ENCODE results near the gene ERP44.
A peak's percentile ranks its signal among the peaks of the same experiment; 100 is the strongest.
"Not testable (repeated sequence)": the region's sequence is repeated elsewhere in the genome, so short reads cannot be mapped to it uniquely, and the experiment has no call there.

ERP44 gene
- long read RNA-seq, full-length matches to known transcripts, result 598 of 628 reads
- long read RNA-seq, partial matches to known transcripts, result 7 of 628 reads
- long read RNA-seq, other reads (novel, unspliced or antisense), result 23 of 628 reads

GRCh38 chr9:100098887-100099721 is at the start of gene ERP44, which contains the start of gene INVS:
Gene ERP44 (minus strand): TSS chr9:100099000. CDS start chr9:100098840, 160 bp downstream.
Gene INVS (plus strand): TSS chr9:100099243. CDS start chr9:100104522, 5,279 bp downstream.
- no peaks in the 10 kb centered on the region for H3K27me3 ChIP-seq (ENCODE audit: insufficient read depth, poor library complexity, severe bottlenecking)
- DNase-seq (ENCODE audit: low read depth in 1 of 2, low spot score in 1 of 2), result peak; percentile 94 to 99
- peak within 1 kb of the TSS; percentile 75 for H3K27ac ChIP-seq (replicated peaks)

GRCh38 chr9:100145976-100146375 is 47.2 kb upstream of the ERP44 start:
- not testable (repeated sequence) for DNase-seq (ENCODE audit: low read depth in 1 of 2, low spot score in 1 of 2); H3K4me3 ChIP-seq (replicated peaks; ENCODE audit: insufficient read depth, low read length)

More at GRCh38 chr9:100098887-100099721, at the start of gene ERP44, which contains the start of gene INVS:
- peak within 1 kb of the TSS; percentile 98 for H3K4me3 ChIP-seq (replicated peaks; ENCODE audit: insufficient read depth, low read length)
- TF ChIP-seq SPI1 (IDR thresholded peaks at IDR 0.05; ENCODE audit: borderline replicate concordance, low read depth) (peak; percentile 65; the same call in 1 of the 2 replicates), GABPA (IDR thresholded peaks at IDR 0.05; ENCODE audit: low read depth) (peak; percentile 88), POLR2AphosphoS5 (IDR thresholded peaks at IDR 0.05; ENCODE audit: low read depth) (peak; percentile 58; the same call in 1 of the 2 replicates), CTCF (IDR thresholded peaks at IDR 0.05; ENCODE audit: insufficient read depth, low read length) (no peak)

GRCh38 chr9:100145167-100145934 is 46.6 kb upstream of the ERP44 start:
- H3K27me3 ChIP-seq (ENCODE audit: insufficient read depth, poor library complexity, severe bottlenecking); DNase-seq (ENCODE audit: low read depth in 1 of 2, low spot score in 1 of 2); H3K4me3 ChIP-seq (replicated peaks; ENCODE audit: insufficient read depth, low read length); H3K27ac ChIP-seq (replicated peaks): not testable (repeated sequence)

More at GRCh38 chr9:100145976-100146375, 47.2 kb upstream of the ERP44 start:
- not testable (repeated sequence) for H3K27ac ChIP-seq (replicated peaks); H3K27me3 ChIP-seq (ENCODE audit: insufficient read depth, poor library complexity, severe bottlenecking)

GRCh38 chr9:100141862-100142261 is 43.1 kb upstream of the ERP44 start:
- H3K4me3 ChIP-seq (replicated peaks; ENCODE audit: insufficient read depth, low read length); H3K27ac ChIP-seq (replicated peaks); DNase-seq (ENCODE audit: low read depth in 1 of 2, low spot score in 1 of 2); H3K27me3 ChIP-seq (ENCODE audit: insufficient read depth, poor library complexity, severe bottlenecking): not testable (repeated sequence)

GRCh38 chr9:100140303-100140702 is 41.5 kb upstream of the ERP44 start:
- DNase-seq (ENCODE audit: low read depth in 1 of 2, low spot score in 1 of 2); H3K4me3 ChIP-seq (replicated peaks; ENCODE audit: insufficient read depth, low read length); H3K27me3 ChIP-seq (ENCODE audit: insufficient read depth, poor library complexity, severe bottlenecking); H3K27ac ChIP-seq (replicated peaks): not testable (repeated sequence)

- not testable (repeated sequence) for H3K27ac ChIP-seq (replicated peaks); H3K4me3 ChIP-seq (replicated peaks; ENCODE audit: insufficient read depth, low read length); DNase-seq (ENCODE audit: low read depth in 1 of 2, low spot score in 1 of 2); H3K27me3 ChIP-seq (ENCODE audit: insufficient read depth, poor library complexity, severe bottlenecking)
These were observed 38.0 kb upstream of the ERP44 start for GRCh38 chr9:100136799-100137198.

GRCh38 chr9:100134731-100135130 is 35.9 kb upstream of the ERP44 start:
- no peak for TF ChIP-seq GABPA (IDR thresholded peaks at IDR 0.05; ENCODE audit: low read depth)
- no peak for TF ChIP-seq SPI1 (IDR thresholded peaks at IDR 0.05; ENCODE audit: borderline replicate concordance, low read depth)
- no peak for TF ChIP-seq POLR2AphosphoS5 (IDR thresholded peaks at IDR 0.05; ENCODE audit: low read depth)
- no peak for TF ChIP-seq CTCF (IDR thresholded peaks at IDR 0.05; ENCODE audit: insufficient read depth, low read length)
- TF ChIP-seq REST (IDR thresholded peaks at IDR 0.05; ENCODE audit: insufficient replicate concordance, low read depth), result no peak

More at GRCh38 chr9:100134731-100135130, 35.9 kb upstream of the ERP44 start:
- no peak for DNase-seq (ENCODE audit: low read depth in 1 of 2, low spot score in 1 of 2)
- Histone ChIP-seq H3K27me3 (ENCODE audit: insufficient read depth, poor library complexity, severe bottlenecking) (no peaks in the 10 kb centered on the region), H3K4me3 (replicated peaks; ENCODE audit: insufficient read depth, low read length) (no peak overlapping the region), H3K27ac (replicated peaks) (no peak overlapping the region)
